Activated effector memory CD4-positive, alpha-beta T cell treated with Interleukin-2 at 50 U/mL for 16 hours (primary cell): ENCODE measurements around the gene FAM13A.
"Not testable (repeated sequence)": the region's sequence is repeated elsewhere in the genome, so short reads cannot be mapped to it uniquely, and the experiment has no call there.

Source experiments
- DNase-seq: peaks from one replicate; pipeline ENCODE4 v3.0.0-alpha.2; 2020

Gene FAM13A

GRCh38 chr4:88892646-88893045, 164.3 kb downstream of the FAM13A start:
- no peak for DNase-seq

- no peak for DNase-seq
Observed at GRCh38 chr4:88891636-88892035, 165.3 kb downstream of the FAM13A start.

GRCh38 chr4:88887409-88887808, 169.6 kb downstream of the FAM13A start:
- not testable (repeated sequence) for DNase-seq

GRCh38 chr4:88881227-88881569, 175.8 kb downstream of the FAM13A start:
- no peak for DNase-seq

GRCh38 chr4:88880501-88881226, 176.3 kb downstream of the FAM13A start:
- DNase-seq: no peak

GRCh38 chr4:88879991-88880390, 177.0 kb downstream of the FAM13A start:
- DNase-seq: no peak

GRCh38 chr4:88878642-88879041, 178.3 kb downstream of the FAM13A start:
- no peak for DNase-seq

- no peak for DNase-seq
Observed at GRCh38 chr4:88870428-88870827, 186.6 kb downstream of the FAM13A start.

- DNase-seq: no peak
Observed at GRCh38 chr4:88868510-88868909, 188.5 kb downstream of the FAM13A start.

GRCh38 chr4:88866862-88867550, 190.0 kb downstream of the FAM13A start:
- DNase-seq: no peak

- no peak for DNase-seq
Observed at GRCh38 chr4:88865466-88865865, 191.5 kb downstream of the FAM13A start.

GRCh38 chr4:88865046-88865445, 191.9 kb downstream of the FAM13A start:
- DNase-seq: no peak

- DNase-seq: no peak
Observed at GRCh38 chr4:88860586-88860985, 196.4 kb downstream of the FAM13A start.

- DNase-seq: no peak
Observed at GRCh38 chr4:88859191-88859812, 197.7 kb downstream of the FAM13A start.

- no peak for DNase-seq
Observed at GRCh38 chr4:88858752-88859151, 198.2 kb downstream of the FAM13A start.

GRCh38 chr4:88857588-88857987, 199.4 kb downstream of the FAM13A start:
- DNase-seq: no peak

- DNase-seq: no peak
Observed at GRCh38 chr4:88854481-88854880, 202.5 kb downstream of the FAM13A start.

- not testable (repeated sequence) for DNase-seq
Observed at GRCh38 chr4:88853583-88853982, 203.4 kb downstream of the FAM13A start.

- no peak for DNase-seq
Observed at GRCh38 chr4:88846206-88846790, 210.7 kb downstream of the FAM13A start.

GRCh38 chr4:88843067-88843685, 213.8 kb downstream of the FAM13A start:
- no peak for DNase-seq

- no peak for DNase-seq
Observed at GRCh38 chr4:88841635-88842034, 215.3 kb downstream of the FAM13A start.

- DNase-seq: no peak
Observed at GRCh38 chr4:88836216-88836615, 220.8 kb downstream of the FAM13A start.

- no peak for DNase-seq
Observed at GRCh38 chr4:88831031-88831430, 226.0 kb downstream of the FAM13A start.
